ENCODE data around the gene RBCK1.

RBCK1 gene

DNA sequence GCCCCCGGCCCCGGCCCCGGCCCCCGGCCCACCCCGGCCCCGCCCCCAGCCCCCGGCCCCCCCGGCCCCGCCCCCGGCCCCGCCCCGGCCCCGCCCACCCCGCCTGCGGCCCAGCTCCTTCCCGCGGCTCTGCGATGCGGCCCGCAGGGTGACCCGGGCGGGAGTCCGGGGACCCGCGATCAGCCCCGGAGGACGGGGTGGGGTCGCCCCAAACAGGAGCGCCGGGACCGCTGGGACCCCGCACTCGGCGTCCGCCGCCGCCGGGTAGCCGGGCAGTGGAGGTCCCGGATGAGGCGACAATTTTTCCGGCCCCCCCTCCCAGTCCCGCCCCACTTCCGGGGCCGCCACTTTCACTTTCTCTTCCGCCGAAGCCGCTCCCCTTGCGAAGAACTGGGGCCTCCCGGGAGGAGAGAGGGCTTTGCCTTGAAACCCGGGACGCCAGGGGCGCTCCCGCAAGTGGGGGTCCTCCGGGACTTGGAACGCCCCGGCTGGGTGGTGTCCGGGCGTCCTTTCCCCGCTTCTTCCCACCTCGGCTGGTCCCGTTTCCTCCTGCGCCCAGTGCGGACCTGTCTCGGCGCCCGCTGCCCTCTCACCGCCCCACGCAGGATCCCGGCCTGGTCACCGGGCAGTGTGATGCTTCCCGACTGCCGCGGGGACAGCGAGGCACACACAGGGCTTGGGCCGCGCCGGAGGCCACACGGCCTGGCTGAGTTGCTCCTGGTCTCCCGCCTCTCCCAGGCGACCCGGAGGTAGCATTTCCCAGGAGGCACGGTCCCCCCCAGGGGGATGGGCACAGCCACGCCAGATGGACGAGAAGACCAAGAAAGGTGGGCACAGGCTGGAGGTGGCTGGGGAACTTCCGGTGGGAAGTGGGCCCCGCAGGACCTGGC lies at the start of gene RBCK1:
Gene RBCK1 (plus strand): TSS at position 347 of the 890 bp plus-strand sequence. CDS start 459 bp downstream, at position 806.
- Mint-ChIP-seq H3K9me3 (peaks cover 8% of the 10 kb centered on the region), H3K4me3 (peak within 1 kb of the TSS; percentile 98), H3K4me1 (ENCODE audit: low read depth) (peaks cover 47% of the 10 kb centered on the region), H3K36me3 (ENCODE audit: low read depth) (peaks cover 37% of the 10 kb centered on the region), H3K27ac (peak within 1 kb of the TSS; percentile 96), H3K27me3 (ENCODE audit: low read depth) (no peaks in the 10 kb centered on the region)

DNA sequence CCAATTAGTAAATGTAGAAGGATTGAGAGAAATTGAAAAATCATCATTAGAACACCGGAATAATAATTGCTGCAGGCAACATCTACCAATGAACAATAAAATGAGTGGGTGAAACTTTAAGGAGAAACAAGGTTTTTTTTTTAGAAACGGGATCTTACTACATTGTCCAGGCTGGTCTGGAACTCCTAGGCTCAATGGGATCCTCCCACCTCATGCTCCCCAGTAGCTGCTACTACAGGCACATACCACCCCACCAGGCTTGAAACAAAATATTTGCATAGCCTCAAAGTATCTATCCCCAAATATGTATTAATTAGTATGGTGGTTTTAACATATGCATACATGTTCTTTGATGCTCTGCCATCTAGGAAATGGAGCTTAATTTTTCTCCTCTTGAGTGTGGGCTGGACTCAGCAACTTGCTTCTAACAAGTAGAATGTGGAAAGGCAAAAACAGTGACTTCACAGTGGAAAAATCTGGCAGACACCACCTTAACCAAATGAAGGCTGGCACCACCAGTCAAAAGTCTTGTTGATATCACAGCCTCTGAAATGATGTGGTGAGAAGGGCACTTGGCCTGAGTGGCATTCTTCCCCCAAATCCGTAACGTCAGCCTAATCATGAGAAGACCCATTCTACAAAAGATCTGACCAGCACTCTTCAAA lies 49.1 kb upstream of the RBCK1 start:
- Mint-ChIP-seq H3K36me3 (ENCODE audit: low read depth) (no peaks in the 10 kb centered on the region), H3K4me3 (no peak overlapping the region), H3K4me1 (ENCODE audit: low read depth) (peaks cover 12% of the 10 kb centered on the region), H3K27ac (no peak overlapping the region), H3K27me3 (ENCODE audit: low read depth) (no peaks in the 10 kb centered on the region), H3K9me3 (no peaks in the 10 kb centered on the region)

DNA sequence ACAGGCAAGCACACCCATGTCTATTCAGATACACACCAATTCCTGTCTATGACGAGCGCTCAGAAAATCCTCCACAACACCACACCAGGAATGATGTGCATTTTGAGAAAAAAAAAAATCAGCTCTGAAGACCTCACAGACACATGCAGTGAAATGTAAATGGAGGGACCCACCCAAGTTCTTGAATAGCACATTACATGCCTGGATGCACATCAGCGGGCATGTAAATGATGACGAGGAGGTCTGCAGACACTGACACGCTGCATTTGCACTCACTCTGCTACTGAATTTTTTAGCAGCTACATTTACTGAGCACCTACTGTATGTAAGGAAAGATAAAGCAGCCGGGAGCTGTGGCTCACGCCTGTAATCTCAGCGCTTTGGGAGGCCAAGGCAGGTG lies 46.5 kb upstream of the RBCK1 start:
- H3K4me3 Mint-ChIP-seq = no peak overlapping the region
- no peaks in the 10 kb centered on the region for H3K9me3 Mint-ChIP-seq
- no peaks in the 10 kb centered on the region for H3K27me3 Mint-ChIP-seq (ENCODE audit: low read depth)
- no peaks in the 10 kb centered on the region for H3K36me3 Mint-ChIP-seq (ENCODE audit: low read depth)
- H3K27ac Mint-ChIP-seq = no peak overlapping the region
- peaks cover 29% of the 10 kb centered on the region for H3K4me1 Mint-ChIP-seq (ENCODE audit: low read depth)

DNA sequence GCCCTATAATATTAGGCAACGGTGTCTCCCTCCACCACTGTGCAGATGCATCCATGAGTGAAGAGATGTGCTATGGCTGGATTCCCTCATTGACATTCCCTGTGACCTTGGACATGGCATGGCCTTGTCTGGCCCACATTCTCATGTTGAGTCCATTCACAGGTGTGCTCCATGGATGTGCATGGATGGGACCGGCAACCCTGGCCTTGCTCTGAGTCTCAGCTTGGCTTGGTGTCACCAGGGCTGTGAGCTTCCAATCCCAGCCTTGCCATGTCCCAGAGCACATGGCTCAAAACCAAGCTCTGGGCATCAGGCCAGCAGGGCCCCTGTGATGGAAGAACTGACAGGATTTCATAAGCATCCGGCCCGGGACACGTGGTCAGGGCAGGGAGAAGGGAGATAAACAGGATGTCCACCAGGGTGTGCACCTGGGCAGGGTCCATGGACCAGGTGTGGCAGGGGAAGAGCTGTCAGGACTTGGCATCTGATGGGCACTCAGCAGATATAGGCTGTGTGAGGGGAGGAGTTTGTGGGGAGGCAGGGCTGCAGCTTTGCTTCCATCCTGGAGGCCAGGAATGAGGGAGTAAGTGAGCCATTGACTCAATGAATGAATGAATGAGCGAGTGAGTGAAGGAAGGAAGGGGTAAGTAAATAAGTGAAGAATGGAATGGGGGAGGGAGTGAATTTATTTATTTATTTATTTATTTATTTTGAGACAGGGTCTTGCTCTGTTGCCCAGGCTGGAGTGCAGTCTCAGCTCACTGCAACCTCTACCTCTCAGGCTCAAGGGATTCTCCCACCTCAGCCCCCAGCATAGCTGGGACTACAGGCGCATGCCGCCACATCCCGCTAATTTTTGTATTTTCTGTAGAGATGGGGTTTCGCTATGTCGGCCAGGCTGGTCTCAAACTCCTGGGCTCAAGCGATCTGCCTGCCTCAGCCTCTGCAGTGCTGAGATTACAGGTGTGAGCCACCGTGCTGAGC lies 45.5 kb upstream of the RBCK1 start:
- Mint-ChIP-seq H3K27ac (peak overlapping the region; percentile 82), H3K9me3 (no peaks in the 10 kb centered on the region), H3K36me3 (ENCODE audit: low read depth) (no peaks in the 10 kb centered on the region), H3K4me3 (no peak overlapping the region), H3K4me1 (ENCODE audit: low read depth) (peaks cover 33% of the 10 kb centered on the region), H3K27me3 (ENCODE audit: low read depth) (no peaks in the 10 kb centered on the region)

DNA sequence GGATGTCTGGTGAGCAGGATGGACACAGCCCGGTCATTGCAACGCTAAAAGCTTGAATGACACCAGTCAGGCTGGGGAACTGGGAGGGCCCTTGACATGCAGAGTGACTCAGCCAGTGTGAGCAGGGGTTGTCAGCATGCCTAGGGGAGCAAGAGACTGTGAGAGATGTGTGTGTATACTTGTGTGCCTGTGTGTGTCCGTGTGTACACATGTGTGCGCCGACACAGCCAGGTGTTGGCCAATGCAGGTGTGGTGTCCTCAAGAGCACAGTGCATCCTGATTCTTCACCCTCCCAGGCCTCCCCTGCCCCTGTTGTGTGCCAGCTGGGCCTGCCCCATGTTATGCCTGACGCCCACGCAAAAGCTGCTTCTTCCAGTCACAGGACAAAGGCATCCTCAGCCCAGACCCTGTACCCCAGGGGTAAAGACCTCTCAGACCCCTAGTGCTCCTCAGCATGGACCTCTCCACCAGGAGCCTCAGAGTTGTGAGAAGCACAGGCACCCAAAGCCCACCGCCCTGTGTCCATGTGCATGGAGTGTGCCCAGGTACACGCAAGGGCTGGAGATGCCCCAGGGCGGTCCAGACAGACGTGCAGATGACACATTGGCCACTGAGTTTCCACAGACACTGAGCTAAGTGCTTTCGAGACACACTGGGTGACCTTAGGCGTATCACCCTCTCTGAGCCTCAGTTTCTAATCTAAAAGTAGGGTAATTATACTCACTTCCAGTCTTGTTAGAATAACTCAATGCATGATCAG lies 44.6 kb upstream of the RBCK1 start:
- no peaks in the 10 kb centered on the region for H3K9me3 Mint-ChIP-seq
- peaks cover 34% of the 10 kb centered on the region for H3K4me1 Mint-ChIP-seq (ENCODE audit: low read depth)
- H3K27ac Mint-ChIP-seq = no peak overlapping the region
- H3K36me3 Mint-ChIP-seq (ENCODE audit: low read depth) = peaks cover under 1% of the 10 kb centered on the region
- H3K27me3 Mint-ChIP-seq (ENCODE audit: low read depth) = no peaks in the 10 kb centered on the region
- H3K4me3 Mint-ChIP-seq = no peak overlapping the region

DNA sequence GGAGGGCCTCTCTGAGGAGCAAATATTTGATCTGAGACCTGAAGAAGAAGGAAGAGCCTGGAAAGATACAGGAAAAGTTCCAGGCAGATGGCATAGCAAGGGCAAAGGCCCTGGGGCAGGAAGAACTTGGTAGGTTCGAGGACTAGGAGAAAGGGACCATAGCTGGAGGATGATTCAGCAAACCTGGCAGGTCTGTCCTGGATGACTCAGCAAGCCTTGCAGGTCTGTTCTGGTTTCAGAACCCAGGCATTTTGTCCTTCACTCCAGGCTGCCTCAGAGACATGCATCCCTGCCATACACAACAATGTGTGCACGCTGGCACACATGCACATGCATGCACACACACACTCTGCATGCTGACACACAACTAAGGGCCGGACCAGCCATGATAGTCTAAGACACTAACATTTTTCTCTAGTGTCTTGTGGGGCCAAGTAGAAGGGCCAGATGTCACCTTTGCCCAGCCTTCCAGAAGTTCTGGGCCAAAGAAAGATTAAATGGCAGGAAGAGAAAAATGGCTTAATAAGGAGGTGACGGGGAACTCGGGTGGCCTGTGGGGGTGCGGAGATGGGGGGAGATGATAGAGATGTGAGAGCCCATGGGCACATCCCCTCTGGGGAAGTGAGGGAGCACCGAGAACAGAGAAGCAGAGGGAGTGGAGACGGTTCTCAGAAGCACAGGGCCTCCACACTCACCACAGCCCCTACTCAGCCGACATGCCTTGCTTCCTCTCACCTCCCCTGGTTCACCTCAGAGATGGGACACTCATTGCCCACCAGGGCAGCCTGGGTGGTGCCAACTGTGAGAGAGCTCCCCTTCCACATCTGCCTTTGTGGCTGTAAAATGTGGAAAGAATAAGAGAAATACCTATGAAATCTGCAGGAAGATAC lies 42.9 kb upstream of the RBCK1 start:
- Mint-ChIP-seq H3K27me3 (ENCODE audit: low read depth) (no peaks in the 10 kb centered on the region), H3K27ac (peak overlapping the region; percentile 75), H3K9me3 (no peaks in the 10 kb centered on the region), H3K36me3 (ENCODE audit: low read depth) (peaks cover 3% of the 10 kb centered on the region), H3K4me1 (ENCODE audit: low read depth) (peaks cover 40% of the 10 kb centered on the region), H3K4me3 (peak overlapping the region; percentile 59)

DNA sequence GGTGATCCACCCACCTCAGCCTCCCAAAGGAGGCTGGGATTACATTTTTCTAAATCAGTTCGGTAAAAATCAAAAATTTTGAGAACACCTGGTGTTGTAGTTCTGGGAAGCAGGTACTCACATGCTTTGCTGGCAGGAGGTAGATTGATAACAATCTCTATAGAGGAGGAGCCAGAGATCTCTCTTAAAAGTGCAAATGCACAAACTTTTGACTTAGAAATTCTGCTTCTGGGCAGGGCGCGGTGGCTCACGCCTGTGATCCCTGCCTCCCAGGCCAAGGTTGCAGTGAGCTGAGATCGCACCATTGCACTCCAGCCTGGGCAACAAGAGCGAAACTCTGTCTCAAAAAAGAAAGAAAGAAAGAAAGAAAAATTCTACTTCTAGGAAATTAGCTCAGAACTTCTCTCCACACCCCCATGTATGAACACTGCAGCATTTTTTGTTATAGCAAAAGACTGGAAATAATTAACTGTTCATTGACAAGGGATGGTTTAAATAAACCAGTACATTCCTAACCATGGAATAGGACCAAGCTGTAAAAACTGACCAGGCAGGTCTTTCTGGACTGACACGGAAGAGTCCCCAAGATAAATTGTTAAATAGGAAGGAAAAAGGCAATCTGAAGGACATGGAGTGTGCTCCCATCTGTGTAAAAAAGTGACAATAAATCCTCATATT lies 41.9 kb upstream of the RBCK1 start:
- Mint-ChIP-seq H3K27me3 (ENCODE audit: low read depth) (no peaks in the 10 kb centered on the region), H3K4me3 (peak overlapping the region; percentile 68), H3K36me3 (ENCODE audit: low read depth) (peaks cover 3% of the 10 kb centered on the region), H3K4me1 (ENCODE audit: low read depth) (peaks cover 40% of the 10 kb centered on the region), H3K9me3 (no peaks in the 10 kb centered on the region), H3K27ac (peak overlapping the region; percentile 78)

DNA sequence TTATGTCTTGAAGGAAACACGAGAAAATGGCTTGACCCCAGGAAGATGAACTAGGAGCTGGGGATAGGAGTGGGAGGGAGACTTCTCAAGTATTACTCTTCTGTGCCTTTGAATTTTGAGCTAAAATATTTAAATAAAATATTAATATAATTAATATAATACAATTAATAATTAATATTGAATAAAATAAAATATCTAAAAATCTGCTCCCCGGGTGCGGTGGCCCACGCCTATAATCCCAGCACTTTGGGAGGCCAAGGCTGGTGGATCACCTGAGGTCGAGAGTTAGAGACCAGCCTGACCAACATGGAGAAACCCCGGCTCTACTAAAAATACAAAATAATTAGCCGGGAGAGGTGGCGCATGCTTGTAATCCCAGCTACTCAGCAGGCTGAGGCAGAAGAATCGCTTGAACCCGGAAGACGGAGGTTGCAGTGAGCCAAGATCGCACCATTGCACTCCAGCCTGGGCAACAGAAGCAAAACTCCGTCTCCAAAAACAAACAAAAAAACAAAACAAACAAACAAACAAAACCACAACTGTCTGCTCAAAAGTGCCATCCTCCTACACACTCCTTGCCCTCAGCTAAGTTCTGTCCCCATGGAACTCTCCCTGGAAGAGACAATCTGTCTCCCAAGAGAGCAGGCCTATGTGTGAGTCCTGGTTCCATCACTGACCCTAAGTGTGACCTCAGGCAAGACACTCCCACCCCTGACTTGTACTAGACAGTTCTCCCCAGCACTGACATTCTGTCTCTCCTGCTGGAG lies 41.2 kb upstream of the RBCK1 start:
- no peak overlapping the region for H3K4me3 Mint-ChIP-seq
- no peaks in the 10 kb centered on the region for H3K9me3 Mint-ChIP-seq
- no peaks in the 10 kb centered on the region for H3K27me3 Mint-ChIP-seq (ENCODE audit: low read depth)

DNA sequence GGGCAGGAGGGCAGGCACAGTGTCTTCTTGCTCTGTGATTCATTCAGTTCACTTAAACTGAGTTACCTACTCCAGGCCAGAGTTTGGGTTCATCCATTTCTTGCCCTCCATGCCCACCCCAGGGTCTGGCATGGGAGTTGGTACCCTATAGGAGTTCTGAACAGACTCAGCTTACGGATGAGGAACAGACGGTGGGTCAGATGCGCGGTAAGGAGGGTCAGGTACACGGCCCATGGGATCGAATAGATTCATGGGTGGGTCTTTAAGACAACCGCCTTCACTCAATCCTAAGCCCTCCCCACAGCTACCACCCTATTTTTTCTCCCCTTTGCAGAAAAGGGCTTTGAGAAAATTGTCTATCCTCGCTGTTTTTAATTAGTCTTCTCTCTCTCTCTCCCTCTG lies 40.6 kb upstream of the RBCK1 start:
- Mint-ChIP-seq H3K9me3 (no peaks in the 10 kb centered on the region), H3K4me3 (no peak overlapping the region), H3K36me3 (ENCODE audit: low read depth) (peaks cover 3% of the 10 kb centered on the region), H3K27ac (no peak overlapping the region), H3K27me3 (ENCODE audit: low read depth) (no peaks in the 10 kb centered on the region), H3K4me1 (ENCODE audit: low read depth) (peaks cover 49% of the 10 kb centered on the region)

More for the DNA sequence above, 41.2 kb upstream of the RBCK1 start:
- Mint-ChIP-seq H3K4me1 (ENCODE audit: low read depth) (peaks cover 46% of the 10 kb centered on the region), H3K36me3 (ENCODE audit: low read depth) (peaks cover 3% of the 10 kb centered on the region), H3K27ac (peak overlapping the region; percentile 50)

DNA sequence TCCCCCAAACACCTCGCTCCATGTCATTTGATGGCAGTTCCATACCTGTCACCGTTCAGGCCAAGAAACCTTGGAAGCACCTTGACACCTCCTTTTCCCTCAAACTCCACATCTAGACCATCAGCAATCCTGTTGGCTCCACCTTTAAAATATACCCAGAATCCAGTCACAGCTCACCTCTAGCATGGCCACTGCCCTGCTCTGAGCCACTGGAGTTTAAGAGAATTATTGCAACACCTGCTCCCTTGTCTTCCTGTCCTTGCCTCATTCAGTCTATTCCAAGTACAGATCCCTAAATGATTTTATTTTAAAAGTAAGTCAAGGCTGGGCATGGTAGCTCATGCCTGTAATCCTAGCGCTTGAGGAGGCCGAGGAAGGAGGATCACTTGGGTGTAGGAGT lies 39.2 kb upstream of the RBCK1 start:
- Mint-ChIP-seq H3K4me1 (ENCODE audit: low read depth) (peaks cover 55% of the 10 kb centered on the region), H3K27ac (no peak overlapping the region), H3K27me3 (ENCODE audit: low read depth) (no peaks in the 10 kb centered on the region), H3K36me3 (ENCODE audit: low read depth) (peaks cover 3% of the 10 kb centered on the region), H3K4me3 (no peak overlapping the region), H3K9me3 (no peaks in the 10 kb centered on the region)

DNA sequence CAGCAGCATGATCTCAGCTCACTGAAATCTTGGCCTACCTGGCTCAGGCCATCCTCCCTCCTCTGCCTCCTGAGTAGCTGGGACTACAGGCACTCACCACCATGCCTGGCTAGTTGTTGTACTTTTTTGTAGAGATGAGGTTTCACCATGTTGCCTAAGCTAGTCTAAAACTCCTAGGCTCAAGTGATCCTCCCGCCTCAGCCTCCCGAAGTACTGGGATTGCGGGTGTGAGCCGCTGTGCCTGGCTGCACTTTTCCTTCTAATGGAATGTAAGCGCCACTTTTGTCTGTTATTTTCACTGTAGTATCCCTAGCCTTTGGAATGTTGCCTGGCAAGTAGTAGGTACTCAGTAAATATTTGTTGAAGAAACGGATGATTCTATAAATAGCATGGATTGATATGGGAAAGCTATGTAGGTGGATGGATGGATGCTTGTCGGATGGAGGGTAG lies 37.9 kb upstream of the RBCK1 start:
- Mint-ChIP-seq H3K36me3 (ENCODE audit: low read depth) (peaks cover 3% of the 10 kb centered on the region), H3K4me1 (ENCODE audit: low read depth) (peaks cover 46% of the 10 kb centered on the region), H3K9me3 (no peaks in the 10 kb centered on the region), H3K4me3 (no peak overlapping the region), H3K27me3 (ENCODE audit: low read depth) (no peaks in the 10 kb centered on the region), H3K27ac (no peak overlapping the region)
